ENCODE measurements around the gene HOXC11.

The HOXC11 gene

DNA sequence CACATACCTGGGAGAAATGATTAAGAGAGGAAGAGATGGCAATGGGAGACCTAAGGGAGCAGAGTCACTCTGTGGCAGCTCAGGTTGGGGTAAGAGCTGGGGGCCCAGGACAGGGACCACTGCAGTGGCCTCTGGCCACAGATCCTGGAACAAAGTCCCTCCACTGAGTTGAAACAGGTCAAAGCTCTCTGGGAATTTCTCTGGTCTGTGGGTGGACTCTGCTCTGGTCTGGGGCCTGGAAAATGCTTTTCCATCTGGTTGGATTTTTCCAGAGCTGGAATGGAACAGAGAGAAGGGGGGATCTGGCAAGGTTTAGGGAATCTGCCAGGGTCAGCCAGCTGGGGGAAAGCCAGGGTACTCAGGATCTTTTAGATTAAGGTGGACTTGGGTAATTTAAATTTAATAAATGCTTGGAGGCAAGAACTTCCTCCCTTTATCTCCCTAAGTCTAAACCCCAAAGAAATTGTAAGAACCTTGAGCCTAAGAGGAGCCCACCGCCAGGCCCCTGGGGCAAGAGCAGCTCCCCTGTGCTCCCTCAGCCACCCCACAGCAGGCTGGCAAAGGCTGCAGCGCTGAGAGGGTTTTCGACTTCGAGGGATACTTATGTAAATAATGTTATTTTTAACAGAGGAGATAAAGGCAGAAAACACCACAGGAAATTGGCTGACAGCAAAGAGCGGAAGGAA lies 15.8 kb downstream of the HOXC11 start:
- DNase-seq, result no peak

DNA sequence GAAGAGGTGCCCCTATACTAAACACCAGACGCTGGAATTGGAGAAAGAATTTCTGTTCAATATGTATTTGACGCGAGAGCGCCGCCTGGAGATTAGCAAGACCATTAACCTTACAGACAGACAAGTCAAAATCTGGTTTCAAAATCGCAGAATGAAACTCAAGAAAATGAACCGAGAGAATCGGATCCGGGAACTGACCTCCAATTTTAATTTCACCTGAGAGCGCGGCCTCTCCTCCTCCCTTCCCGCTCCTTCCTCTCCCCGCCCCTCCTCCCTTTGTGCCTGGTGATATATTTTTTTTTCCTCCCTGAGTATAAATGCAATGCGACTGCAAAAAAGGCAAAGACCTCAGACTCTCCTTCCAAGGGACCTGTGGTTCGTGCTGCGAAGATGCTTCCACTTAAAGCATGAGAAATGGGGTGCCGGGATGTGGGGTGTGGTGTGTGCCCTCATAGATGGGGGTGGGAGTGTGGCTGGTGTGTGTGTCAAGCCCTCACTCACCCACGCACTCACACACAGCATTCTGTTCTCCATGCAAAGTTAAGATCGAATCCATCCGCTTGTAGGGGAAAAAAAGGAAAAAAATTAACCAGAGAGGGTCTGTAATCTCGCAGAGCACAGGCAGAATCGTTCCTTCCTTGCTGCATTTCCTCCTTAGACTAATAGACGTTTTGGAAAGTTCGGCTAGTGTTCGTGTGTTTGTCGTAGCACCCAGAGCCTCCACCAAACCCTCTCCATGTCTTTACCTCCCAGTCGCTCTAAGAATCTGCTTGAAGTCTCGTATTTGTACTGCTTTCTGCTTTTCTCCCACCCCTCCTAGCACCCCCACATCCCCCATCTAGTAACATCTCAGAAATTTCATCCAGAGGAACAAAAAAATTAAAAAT lies 16.5 kb downstream of the HOXC11 start:
- DNase-seq, result peak in 1 of 2 experiments; percentile 48

DNA sequence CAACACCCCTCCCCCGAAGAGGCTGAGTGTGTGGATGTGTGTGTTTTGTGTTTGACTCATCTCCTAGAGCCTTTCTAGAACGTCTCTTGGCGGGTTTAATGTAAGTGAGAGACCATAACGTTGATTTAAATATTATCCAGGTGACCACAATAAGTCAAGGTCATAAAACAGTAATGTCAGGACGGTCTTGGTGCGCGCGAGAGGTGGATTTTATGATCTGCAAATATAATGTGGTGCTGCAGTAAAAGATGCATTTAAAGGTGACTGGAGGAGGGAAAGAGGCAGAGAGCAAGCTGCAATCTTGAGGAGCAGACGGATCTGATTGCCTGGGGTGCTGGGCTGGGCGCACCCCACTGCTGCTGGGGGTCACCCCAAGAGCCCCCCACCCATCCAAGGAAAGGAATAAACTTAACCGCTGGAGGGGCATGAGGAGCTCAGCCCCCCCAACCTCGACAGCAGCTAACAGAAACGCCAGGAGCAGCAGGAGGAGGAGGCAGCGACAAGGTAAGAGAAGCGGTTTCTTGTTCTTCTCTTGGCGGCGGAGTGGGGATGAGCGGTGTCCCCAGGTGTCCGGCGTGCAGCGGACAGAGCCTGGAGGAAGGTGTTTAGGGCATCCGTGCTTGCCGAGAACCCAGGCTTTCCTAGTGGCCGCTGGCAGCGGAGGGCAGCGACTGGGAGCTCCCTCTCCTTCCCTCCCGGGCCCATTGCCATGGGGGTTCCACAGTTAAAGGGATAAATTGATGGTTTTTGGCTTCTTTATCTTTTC lies 17.6 kb downstream of the HOXC11 start:
- no peak for DNase-seq

DNA sequence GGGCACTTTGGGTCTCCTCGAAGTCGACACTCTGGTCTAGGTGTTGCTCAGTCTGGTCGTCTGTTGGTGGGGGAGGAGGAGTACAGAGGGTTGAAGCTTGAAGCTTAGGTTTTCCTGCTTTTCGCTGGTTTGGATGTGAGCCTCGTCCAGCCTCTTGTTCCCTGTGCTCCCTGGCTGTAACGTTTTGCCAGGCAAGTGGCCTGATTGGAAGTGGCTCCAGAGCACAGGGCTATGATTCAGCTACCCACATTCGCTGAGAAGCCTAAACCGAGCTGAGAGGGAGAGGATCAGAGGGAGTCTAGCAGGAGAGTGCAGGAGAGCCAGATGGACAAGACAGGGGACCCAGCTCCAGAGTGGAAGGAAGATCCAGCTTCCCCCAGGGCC lies 18.1 kb downstream of the HOXC11 start:
- no peak for DNase-seq

DNA sequence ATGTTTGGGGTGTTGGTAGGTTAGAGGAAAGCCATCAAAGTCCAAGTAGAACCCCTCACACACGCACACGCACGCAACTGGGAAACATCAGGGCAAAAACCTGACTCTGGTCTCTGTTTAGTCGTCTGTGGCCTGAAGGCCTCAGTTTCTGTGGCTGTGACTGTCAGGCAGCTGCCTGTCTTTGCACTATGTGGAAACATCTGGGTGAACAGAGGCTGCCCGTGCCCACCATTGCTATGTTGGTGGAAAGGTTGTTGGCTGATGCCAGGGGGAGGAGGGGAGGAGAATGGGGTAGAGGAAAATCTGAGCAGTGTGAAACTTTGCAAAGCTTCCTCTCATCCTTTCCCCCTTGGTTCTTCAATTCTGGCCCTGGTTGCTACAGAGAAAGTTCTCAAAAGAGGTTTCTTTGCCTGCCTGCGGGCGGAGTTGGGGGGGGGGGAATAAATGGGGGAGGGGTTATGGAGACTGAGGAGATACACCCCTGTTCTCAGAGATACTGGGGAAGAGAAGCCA lies 19.5 kb downstream of the HOXC11 start:
- no peak for DNase-seq

DNA sequence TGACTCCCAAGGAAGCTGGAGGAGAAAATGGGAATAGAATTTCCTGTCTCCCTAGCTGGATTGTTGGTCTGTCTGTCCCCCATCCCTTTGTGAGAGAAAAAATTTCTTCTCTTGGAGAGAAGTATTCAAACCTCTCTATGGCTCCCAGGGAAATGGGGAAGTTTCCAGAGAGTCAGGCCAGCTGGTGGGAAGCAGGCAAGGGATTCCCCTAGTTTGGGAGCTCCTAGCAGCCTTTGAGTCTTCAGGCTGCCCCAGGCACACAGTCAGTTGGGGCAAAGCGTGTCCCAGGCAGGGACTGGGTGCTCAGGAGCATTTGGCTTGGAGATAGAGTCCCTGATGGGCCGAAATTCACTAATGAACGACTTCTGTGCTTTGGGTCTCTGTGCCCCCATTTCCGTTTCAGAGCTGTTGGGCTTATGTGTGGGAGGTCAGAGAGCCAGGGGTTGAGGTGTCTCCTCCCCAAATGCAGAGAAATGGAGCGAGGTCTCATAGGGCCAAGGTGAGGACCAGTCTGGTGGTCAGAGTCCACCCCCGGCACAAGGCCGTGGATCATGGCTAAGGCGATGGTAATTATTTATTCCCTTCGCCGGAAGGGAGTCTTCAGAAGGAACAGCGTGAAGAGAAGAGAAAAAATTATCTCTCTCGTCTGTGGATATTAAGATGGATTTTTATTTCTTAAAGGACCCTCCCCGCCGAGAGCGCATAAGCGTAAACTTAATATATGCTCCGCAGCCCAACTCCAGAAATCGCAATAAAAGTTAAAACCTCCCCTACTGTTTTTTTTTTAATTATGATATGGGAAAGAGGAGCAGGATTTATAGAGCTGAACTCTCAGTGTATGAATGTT lies 20.5 kb downstream of the HOXC11 start:
- no peak for DNase-seq

DNA sequence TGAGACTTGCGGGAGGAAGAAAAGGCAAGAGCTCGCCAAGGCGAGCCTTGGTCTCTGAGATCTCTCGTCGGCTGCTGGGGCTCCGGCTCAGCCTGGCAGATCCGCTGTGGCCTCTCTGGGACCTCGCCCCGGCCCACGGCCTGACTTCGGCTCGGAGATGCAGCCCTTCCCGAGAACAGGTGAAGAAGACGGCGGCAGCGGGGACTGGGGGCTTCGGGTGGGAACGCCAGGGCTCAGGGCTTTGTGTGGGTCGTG lies 21.0 kb downstream of the HOXC11 start:
- DNase-seq, result no peak

DNA sequence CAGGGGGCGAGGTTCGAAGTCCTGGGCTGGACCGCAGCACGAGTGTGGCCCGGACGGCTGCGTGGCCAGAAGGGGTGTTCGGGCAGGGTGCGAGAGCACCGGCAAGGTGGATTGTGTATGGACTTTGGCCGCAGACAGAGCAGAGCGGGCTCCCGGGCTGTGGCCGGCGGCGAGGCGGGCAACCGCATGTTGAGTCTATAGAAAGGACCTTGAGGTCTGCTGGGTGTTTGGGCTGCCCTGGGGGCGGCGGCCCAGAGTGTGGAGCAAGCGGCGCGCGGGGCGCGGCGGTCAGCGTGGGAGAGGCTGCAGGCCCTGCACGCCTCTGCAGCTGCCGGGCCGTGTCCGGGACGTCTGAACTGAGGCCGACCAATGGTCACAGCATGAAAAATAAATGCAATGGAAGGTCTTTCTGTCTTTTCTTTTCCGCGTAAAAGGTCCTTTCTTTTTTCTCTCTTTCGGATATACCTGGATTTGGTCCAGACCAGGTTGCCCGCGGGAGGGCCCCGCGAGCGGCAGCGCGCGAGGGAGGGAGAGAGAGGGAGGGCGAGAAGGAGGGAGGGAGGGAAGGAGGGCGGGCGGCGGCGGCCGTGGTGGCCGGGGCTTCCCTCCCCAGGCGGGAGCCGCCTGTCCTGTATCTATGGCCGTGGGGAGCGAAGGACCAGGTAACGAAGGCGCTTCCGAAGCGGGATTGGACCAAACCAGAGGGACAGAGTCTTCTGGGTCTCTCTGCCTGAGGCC lies 21.5 kb downstream of the HOXC11 start:
- DNase-seq, result no peak

DNA sequence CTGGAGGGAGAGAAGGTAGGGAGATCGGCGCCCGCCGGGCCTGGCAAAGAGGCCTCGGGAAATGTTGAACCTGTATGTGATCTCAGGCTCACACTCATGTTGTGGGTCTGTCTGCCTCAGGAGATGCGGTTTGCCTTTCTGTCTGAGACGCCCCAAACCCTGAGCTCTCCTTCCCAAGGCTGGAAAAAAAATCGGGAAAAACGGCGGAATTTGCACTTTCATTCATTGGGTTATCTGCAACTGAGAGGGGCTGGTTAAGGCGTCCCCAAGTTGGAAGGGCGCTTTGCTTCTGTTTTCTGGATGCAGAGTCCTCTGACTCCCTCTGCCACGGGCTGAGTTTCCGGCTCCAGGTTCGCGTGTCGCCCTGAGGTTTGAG lies 22.1 kb downstream of the HOXC11 start:
- no peak for DNase-seq

DNA sequence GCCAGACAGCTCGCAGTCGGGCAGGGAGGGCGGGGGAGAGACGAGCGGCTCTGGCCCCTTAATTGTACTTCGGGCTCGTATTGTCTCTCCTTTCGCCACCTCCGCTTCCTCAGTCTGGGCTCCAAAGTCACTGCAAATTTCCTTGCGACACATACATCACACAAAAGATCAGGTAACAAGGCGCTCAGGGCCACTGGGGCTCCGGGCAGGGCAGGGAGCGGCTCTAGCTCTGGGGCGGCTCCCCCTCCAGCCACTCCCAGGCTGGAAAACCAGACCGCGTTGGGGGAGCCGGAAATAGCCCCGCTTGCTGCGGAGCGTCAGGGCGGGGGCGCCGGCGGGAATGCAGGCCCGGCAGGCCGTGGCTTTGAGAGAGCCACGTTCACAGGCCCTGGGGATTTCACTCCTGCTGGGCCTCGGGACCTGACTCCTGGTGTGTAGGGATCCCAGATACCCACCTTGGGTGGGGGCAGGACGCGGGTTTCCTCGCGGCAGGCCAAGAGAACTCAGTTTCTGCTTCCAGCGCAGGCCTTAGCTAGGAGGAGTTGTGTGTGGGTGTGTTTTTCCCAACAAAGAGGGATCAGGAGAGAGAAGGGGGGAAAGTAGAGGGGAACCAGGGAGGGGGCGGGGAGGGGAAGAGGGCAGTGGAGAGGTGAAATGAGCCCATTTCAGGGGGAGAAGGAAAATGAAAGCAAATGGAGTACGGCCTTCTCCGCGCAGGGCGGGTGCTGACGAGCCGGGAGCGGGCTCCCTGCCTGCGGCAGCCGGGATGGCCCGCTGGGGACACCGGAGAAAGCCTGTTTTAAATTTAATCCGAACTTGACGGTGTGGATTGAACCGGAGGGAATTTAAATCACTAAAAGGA lies 22.7 kb downstream of the HOXC11 start:
- no peak for DNase-seq

DNA sequence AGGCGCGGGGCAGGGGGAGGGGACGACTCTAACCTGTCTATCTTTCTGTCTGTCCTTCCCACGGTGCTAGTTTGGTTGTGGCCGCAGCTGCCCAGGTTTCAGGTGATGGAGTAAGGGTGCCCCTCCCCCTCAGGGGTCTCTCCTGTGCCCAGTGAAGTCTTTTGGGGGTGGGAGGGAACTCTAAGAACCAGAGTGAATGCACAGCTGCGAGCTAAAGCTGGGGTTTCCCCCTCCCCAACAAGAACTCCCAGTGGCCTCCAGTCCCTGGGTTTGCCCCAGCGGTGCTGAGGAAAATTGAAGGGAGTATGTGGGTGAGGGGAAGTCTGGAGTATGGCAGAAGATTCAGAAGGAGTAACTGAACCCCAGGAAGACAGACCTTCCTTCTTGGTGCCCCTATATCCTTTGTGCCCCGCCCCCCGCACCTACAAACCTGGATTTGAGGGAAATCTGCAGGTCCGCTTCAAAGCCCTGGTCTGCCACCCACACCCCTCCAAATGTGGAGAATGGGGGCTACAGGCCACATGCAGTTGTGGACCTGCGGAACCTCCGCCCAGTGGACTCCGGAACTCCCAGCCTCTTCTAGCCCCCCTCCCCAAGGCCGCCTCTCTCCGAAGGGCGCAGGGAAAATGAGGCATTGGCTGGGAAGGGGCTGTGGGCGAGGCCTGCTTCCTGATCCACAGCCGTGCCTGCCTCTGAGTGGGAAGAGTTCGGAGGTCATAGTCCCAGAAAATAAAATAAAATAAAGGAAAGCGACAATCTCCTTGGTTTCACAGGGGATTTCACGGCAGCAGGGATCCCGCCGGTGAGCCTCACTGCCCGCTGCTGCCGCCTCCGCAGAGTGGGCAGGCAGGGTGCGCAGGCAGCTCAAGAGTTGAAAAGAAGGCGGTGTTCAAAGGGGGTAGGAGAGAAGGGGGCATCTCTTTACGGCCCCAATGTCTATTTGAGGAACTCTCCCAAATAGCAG lies 23.6 kb downstream of the HOXC11 start:
- DNase-seq, result no peak

DNA sequence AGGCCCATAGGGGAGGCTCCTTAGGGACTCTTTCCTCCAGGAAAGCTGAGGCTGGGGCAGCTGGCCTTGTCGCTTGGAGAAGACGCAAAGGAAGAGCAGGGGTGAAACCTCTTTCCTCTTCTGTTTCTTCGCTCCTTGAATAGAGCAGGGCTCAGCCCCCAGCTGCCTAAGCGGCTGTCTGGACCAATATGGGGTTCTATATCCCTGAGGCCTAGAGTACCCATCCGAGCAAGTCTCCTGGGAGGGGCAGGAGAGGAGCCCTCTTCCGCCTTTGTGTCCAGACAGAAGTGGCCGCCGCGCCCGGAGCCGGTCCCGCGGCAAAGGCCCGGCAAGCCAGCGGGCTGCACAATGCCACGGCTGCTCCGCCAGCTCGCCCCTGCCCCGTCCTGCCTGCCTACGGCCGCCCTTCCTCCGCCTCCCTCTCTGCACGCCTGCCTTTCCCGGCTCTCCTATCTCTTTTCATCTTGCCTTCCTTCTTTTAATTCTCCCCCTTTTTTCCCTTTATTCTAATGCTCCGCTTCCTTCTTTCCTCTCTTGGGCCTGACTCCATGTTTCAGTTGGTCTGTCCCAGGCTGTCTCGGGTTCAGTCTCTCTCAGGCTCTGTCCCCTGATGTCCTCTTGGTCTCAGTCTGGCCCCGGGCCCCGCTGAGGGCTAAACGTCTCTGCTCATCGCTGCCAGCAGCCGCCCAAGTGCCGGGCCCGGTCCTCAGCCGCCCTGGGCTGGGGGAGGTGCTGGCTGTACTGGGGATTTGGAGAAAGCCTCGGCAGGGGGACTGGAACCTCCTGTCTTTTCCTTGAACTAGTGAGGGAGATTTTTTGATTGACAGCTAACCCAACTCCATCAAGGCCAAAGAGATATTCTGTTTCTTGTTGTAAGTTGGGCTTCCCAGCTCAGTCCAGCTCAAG lies 24.5 kb downstream of the HOXC11 start:
- DNase-seq, result no peak

DNA sequence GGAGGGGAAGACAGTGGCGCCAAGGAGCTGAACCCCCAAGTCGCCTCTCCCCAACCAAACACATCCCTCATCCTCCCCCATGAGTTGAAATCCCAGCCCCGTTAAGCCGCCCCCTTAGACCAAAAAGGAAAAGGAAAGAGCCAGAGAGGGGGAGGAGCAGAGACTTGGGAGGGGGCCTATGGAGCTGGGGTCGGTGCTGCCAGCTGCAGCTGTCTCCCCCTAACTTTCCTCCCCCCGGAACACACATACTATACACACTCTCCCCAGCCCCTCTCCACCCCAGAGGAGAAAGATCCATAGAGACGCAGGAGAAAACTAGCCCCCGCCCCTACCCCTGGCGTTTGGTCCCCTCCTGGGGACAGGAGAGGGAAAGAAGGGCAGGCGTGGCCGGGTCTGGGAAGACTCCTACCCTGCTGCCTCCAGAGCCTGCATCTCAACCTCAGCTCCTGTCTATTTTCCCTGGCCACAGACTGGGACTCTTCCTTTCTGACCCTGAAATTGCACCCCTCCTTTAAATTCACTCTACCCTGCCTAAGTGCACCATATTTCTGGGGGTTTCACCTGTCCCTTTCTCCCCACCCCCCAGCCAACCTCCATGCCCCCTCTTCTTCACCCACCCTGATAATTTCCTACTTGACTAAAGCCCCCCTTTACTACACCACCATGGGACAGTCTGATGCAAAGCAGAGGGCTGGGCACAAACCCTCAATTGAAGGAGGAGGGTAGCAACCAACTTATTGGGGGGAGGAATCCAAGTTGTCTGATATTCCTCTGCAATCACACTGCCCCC lies 25.4 kb downstream of the HOXC11 start:
- DNase-seq, result no peak

DNA sequence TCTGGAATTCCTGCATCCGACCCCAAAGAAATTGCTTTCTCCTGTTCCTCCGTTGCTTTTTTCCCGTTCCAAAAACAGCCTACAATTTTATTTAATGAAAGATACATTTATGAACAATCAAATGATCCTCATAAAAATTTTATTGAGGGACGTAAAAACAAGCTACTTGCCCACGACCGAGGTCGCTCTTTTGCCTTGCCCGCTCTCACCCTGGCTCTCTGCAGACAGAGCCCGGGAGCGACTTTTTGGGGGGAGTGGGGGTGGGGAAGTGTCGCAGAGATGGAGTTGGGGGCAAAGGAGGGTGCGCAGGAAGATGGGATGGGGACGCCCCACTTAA lies 25.9 kb downstream of the HOXC11 start:
- DNase-seq, result no peak

DNA sequence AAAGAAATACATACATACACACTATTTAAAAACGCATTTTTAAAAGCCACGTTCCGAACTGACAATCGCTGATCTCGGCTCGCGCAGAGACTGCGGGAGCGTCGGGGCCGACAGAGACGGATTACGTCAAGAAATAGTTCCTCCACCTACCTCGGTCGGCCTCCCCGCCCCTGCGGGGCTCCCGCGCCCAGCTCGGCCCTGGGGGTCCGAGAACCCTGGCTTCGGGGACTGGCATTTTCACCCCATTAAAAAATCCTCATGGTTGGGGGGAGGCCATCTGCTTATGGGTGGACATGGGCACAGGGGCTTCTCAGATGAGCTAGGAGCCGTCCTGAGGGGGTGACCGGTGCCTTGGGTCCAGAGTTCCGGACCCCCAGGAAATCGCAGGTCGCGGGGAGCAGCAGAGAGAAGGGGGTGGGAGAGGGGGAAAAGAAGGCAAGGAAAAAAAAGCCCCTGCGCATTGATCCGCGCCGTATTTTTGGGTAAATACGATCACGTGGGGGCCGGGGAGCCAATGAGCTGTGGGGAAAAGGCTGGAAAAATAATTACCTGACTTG lies 26.7 kb downstream of the HOXC11 start:
- DNase-seq, result no peak

DNA sequence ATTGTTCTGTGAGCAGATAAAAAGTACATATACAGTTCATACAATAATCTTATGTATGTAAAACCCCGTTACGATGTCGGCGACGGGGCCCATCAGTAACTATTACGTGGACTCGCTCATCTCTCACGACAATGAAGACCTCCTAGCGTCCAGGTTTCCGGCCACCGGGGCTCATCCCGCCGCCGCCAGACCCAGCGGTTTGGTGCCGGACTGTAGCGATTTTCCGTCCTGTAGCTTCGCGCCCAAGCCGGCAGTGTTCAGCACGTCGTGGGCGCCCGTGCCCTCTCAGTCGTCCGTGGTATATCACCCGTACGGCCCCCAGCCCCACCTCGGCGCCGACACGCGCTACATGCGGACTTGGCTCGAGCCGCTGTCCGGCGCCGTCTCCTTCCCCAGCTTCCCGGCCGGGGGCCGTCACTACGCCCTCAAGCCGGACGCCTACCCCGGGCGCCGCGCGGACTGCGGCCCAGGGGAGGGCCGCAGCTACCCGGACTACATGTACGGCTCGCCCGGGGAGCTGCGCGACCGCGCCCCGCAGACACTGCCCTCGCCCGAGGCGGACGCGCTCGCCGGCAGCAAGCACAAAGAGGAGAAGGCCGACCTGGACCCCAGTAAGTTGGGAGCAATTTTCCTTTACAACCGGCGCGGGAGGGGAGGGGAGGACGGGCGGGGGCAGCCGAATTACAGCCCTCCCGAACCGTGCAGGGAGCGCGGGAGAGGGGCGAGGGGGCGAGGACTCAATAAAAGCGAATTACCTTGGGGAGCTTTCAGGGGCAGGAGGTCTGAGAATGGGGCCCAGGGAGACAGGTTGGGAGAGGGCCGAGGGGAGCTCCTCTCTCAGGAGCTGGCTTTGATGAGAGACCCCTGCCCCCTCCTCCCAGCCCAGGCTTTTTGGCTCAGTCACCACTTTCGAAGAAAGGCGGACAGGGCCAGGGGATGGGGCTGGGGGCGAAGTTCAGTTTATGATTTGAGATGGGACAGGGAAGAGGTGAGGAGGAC lies 27.5 kb downstream of the HOXC11 start, which contains the start of gene HOXC9:
TSS of gene HOXC9 (plus strand) at position 46 of the 999 bp plus-strand sequence. CDS start at position 74, 28 bp downstream.
- DNase-seq, result no peak

All from SHP77 (cell line).